ENCODE data around the gene RNF112. TPM values are rescaled to one million over a fixed set of nuclear protein-coding genes. Genes with fewer than 3 reads are reported as not detected.

The RNF112 gene
- total and polyA plus RNA-seq, 2 of the 13 experiments (the other 11 are each of a cell fraction or from before 2014, with no cell fraction given) = 0.05 TPM; not detected in 1

DNA sequence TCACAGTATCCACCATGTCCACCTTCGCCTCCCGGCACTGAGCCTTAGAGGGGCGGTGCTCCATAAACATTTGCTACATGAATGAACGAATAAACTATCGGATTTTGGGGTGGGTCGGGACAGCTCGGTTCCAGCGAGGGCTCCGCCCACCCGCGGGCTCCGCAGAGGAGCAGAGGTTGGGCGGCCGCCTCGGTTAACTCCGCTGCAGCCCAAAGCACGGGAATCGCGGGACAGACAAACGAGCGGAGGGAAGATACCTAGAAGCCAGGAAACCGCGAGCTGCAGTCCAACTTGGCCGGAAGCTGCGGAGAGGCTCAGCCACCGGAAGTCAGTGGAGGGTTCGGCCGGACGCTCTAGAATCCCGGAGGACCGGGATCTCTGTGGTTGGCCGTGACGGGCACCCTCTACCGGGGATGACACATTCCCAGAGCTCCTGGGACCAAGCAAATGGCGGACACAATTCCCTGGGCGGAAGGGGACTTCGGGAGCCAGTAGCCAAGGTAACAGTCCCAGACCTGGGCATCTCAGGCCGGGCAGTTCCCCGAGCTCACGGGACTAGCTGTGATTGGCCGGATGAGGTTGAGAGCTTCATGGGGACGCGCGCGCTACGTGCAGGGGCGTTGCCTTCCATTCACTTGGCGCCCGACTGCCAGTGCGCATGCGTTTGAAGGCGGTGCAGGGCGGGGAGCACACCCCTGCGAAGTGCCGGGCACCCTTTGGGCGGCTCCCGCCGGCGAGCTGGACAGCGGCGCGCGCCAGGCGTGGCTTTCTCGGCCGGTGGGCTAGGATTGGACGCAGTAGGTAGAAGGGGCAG lies 33.2 kb upstream of the RNF112 start (continued):
- TF ChIP-seq, protein P1, sequence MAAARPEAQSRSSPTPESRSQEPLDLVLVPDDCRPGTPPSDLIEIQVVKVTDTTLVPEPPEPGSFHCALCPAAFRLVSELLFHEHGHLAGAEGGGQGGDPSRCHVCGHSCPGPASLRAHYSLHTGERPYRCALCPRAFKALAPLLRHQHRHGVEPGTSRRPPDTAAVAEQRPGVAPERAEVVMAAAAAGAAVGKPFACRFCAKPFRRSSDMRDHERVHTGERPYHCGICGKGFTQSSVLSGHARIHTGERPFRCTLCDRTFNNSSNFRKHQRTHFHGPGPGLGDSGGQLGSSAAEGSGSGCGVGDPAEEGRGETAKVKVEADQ (CRISPR knock-in tag; IDR thresholded peaks at IDR 0.05; ENCODE audit: borderline replicate concordance) = peak; percentile 64; the same call in 1 of the 2 replicates
- TF ChIP-seq ZNF660 (CRISPR knock-in tag; IDR thresholded peaks at IDR 0.05; ENCODE audit: borderline replicate concordance, low read depth) = no peak
- TF ChIP-seq KLF16 (CRISPR knock-in tag; IDR thresholded peaks at IDR 0.05) = peak in 1 of 2 experiments; percentile 42; a peak in 1 of 4 replicates
- TF ChIP-seq GMEB2 (CRISPR knock-in tag; IDR thresholded peaks at IDR 0.05; ENCODE audit: low read depth) = peak; percentile 73; the same call in 1 of the 2 replicates
- no peak for TF ChIP-seq NR0B2 (CRISPR knock-in tag; IDR thresholded peaks at IDR 0.05)
- no peak for TF ChIP-seq DNMT3B (CRISPR knock-in tag; conservative IDR thresholded peaks at IDR 0.05)
- peak; percentile 68; the same call in 1 of the 2 replicates for TF ChIP-seq ZNF33B (CRISPR knock-in tag; IDR thresholded peaks at IDR 0.05)
- TF ChIP-seq KAT7 (CRISPR knock-in tag; IDR thresholded peaks at IDR 0.05; ENCODE audit: borderline replicate concordance) = no peak
- TF ChIP-seq ZNF7 (CRISPR knock-in tag; IDR thresholded peaks at IDR 0.05) = no peak
- TF ChIP-seq ZNF792 (CRISPR knock-in tag; IDR thresholded peaks at IDR 0.05) = 0 out of 2 replicates have a peak, but pooled peaks have one; percentile 81
- TF ChIP-seq ZNF790 (CRISPR knock-in tag; IDR thresholded peaks at IDR 0.05; ENCODE audit: borderline replicate concordance) = no peak
- peak; percentile 87 for TF ChIP-seq ZNF687 (CRISPR knock-in tag; IDR thresholded peaks at IDR 0.05)
- no peak for TF ChIP-seq PRDM15 (CRISPR knock-in tag; IDR thresholded peaks at IDR 0.05)
- no peak for TF ChIP-seq PAX8 (CRISPR knock-in tag; IDR thresholded peaks at IDR 0.05; ENCODE audit: borderline replicate concordance)

All from HepG2 (cell line).